CD1c-positive myeloid dendritic cell (primary cell): Measurements from ENCODE around the gene ARHGAP6.
"Not testable (repeated sequence)": the region's sequence is repeated elsewhere in the genome, so short reads cannot be mapped to it uniquely, and the experiment has no call there.

Experiments
- DNase-seq: peaks from one replicate; pipeline ENCODE4 v3.0.0-alpha.2; 2016; ENCODE audit errors: extremely low spot score

The ARHGAP6 gene

GRCh38 chrX:11641349-11642065 lies 24.2 kb downstream of the ARHGAP6 start:
- DNase-seq = no peak

GRCh38 chrX:11640089-11640488 lies 25.6 kb downstream of the ARHGAP6 start:
- DNase-seq = no peak

GRCh38 chrX:11632732-11633131 lies 33.0 kb downstream of the ARHGAP6 start:
- DNase-seq = no peak

DNA sequence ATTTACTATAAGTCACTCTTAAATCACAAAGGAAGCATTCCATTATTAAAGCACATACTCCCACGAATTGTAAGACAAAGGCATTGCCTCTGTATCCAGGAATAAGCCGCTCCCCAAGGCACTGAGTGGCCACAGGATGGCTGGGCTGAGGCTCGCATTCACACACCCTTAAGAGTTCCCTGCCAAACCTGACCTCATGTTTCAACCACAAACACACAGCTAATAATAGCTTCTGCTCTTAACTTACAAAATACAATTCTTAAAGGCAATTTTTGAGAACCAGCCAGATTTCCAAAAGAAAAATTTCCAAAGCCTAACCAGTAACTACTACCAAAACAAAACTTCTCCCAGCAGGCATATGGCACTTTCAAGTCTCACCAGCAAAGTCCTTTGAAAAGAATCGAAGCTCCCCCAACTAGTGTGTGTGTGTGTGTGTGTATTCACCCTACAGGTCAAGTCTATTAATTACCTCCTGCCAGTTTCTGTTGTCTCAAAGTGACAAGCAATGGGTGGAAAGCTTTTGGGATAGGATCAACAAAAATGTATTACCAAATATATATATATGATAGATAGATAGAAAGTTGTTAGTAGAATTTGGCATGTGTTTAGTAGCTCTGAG lies 36.0 kb downstream of the ARHGAP6 start:
- DNase-seq = no peak

DNA sequence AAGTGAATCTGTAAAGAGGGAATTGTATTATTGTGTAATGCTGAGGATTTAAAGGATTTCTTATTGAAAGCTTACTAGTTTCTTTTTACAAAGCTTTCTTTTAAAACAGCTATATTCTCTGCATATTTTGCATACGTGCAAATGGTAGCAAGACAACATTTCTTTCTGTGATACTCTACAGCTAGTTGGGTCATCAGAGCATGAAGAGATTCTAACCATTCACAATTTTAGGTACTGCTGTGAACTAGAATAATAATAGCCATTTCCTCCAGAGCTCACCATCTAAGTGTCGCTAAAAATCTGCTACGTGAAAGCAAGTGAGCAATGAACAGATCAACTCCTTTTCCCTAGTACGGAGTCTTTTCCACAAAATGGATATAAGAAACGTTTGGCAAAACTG lies 37.3 kb downstream of the ARHGAP6 start:
- DNase-seq = no peak

GRCh38 chrX:11626351-11626750 lies 39.4 kb downstream of the ARHGAP6 start:
- no peak for DNase-seq

- DNase-seq = no peak
These were observed 46.3 kb downstream of the ARHGAP6 start for GRCh38 chrX:11619441-11619840.

DNA sequence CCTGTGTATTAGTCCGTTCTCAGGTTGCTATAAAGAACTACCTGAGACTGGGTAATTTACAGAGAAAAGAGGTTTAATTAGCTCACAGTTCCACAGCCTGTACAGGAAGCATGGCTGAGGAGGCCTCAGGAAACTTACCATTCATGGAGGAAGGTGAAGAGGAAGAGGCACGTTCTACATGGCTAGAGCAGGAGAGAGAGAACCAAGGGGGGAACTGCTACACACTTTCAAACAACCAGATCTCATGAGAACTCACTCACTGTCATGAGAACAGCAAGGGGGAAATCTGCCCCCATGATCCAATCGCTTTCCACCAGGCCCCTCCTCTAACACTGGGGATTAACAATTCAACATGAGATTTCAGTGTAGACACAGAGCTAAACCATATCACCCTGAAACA lies 51.5 kb downstream of the ARHGAP6 start:
- not testable (repeated sequence) for DNase-seq

DNA sequence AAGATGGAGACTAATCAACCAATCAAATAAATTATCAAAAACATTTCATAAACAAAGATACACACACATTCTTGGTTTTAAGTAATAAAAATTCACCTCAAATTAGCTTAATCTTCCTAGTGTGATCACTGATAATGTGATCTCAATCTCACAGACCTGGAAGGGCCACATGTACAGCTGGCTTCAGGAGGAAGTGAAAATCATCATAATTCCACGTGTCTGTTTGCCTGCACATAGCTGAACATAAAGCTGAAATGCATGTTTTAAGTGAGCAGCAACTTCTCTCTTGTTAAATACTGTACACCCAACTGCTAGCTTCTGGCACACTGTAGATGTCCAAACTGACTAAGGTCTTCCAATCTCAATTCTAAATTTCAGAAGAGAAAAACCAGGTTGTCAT lies 53.8 kb downstream of the ARHGAP6 start:
- no peak for DNase-seq

GRCh38 chrX:11611161-11611560 lies 54.6 kb downstream of the ARHGAP6 start:
- DNase-seq = no peak

- no peak for DNase-seq
These were observed 56.6 kb downstream of the ARHGAP6 start for GRCh38 chrX:11609109-11609508.

DNA sequence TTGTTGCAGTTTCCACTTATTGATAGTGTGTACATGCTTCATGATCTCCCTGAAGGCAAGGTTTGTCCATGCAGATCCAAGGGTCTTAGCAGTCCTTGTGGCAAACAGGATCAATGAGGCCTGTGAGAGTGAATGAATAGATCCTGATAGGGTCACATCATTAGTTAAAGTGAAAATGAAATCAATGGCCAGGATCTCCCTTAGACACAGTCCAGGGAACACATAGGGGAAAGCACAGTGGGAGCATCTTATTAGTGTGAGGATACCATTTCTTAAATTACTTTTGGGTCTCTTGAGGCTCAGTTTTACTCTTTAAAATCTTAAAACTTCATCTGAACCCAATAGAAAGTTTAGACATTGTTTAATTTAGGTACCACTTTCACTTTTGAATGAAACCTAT lies 59.3 kb downstream of the ARHGAP6 start:
- DNase-seq = no peak

DNA sequence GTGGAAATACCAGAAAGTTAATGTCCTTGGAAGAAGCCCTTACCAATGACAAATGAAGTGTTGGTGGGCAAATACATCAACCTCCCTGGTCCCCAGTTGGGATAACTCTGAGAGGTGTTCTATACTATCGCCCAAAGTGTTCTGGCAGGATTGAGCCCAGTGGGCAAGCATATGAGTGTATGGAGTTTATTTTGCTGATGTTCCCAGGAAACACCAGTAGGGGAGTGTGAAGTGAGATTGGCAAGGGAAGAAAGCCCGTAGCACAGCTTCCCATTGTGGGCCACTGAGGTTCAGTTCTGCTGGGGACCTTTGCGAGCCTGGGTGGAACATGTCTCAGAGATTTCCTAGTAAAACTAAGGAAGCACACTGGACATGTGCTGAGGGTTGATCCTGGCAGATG lies 65.1 kb downstream of the ARHGAP6 start:
- DNase-seq = no peak

GRCh38 chrX:11597479-11597878 lies 68.2 kb downstream of the ARHGAP6 start:
- DNase-seq = no peak

DNA sequence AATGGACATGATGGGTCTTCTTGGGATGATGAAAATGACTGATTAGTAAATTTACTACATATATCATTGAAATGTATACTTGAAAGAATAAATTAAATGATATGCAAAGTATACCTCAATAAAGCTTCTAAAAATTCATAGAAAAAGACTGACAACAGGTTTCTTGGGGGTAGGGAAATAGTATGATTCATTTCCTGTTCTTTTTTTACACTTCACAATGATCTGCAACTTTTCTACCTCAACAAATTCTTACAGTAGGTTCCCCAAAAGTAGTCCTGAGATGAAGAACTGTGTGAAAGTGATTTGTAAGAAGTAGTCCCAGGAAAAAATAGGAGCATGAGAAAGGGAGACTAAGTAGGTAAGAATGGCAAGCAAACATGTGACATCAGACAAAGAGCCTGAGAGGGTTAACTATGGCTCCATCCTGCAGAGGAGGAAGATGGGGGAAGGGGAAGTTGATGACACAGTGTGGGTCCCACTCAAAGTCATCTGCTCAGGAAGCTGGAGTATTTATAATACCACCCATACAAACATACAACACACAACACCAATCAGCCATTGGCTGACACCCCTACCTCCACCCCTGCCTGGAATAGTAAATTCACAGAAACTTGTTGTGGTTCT lies 73.9 kb downstream of the ARHGAP6 start:
- peak; percentile 1 for DNase-seq

GRCh38 chrX:11589641-11590040 lies 76.1 kb downstream of the ARHGAP6 start:
- peak; percentile 1 for DNase-seq

DNA sequence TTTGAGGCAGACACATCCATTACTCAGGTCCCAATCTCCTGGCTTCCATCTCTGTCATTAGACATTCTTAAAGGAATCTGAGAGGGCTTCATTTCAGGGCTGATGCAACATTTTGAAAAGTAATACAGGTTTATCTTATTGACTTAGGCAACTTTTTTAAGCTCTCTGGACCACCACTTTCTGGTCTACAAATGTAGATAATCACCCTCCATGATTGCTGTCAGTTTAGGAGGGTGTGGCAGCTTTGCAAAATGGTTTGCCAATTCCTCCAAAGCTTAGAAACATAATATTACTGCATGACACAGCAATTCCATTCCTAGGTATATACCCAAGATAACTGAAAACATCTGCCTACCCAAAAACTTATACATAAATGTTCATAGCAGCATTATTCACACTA lies 77.6 kb downstream of the ARHGAP6 start:
- no peak for DNase-seq

- peak; percentile 1 for DNase-seq
These were observed 80.5 kb downstream of the ARHGAP6 start for GRCh38 chrX:11585174-11585573.

DNA sequence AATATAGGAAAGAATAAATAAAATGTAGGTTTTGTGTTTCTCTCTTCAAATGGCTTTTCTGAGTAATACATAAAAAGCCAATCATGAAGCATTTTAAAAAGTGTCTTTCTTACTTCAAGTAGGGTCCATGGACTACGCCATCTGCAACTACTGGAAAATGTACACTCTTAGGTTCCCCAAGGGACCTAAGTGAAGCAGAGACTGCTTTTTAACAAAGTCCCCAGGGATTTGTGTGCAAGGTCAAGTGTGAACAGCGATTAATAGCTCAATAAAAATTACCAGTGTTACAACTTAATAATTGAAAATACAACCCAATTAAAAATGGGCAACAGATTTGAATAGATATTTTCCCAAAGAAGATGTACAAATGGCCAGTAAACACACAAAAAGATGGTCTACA lies 84.9 kb downstream of the ARHGAP6 start:
- DNase-seq = no peak

GRCh38 chrX:11579636-11580600 lies 85.8 kb downstream of the ARHGAP6 start:
- DNase-seq = no peak

- DNase-seq = not testable (repeated sequence)
These were observed 87.4 kb downstream of the ARHGAP6 start for GRCh38 chrX:11578301-11578700.

DNA sequence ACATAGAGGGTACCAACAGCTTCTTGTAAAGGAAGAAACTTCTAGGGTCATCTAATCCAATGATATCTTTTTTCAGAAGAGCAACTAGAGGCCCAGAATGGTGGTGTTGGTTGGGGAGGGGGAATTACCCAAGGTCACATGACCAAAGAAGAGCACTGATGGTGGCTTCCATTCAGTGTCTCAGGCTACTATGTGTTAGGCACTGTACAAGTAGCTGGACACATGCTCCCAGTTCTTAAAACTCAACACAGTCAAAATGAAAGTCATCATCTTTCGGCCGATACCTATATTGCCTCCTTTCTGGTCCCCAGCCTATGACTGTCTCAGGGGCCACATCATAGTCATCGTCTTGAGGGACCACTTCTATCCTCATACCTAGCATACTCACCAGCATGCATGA lies 88.1 kb downstream of the ARHGAP6 start:
- no peak for DNase-seq
